NB4 (cell line): ENCODE results near the gene GBA3.

Source experiments
- CTCF ChIP-seq: IDR thresholded peaks from one replicate; pipeline ENCODE4 v1.5.1; 2012; ENCODE audit warnings: low read depth, low read length
- MAX ChIP-seq: IDR thresholded peaks from 2 replicates; pipeline ENCODE4 v1.6.1; 2011; ENCODE audit warnings: low read depth, low read length
- POLR2A ChIP-seq: IDR thresholded peaks from 2 replicates; pipeline ENCODE4 v1.6.1; 2011; ENCODE audit warnings: mild to moderate bottlenecking; ENCODE audit not compliant: insufficient read length; ENCODE audit errors: extremely low read depth

GRCh38 chr4:22678940-22679854 lies 13.5 kb upstream of the GBA3 start:
- TF ChIP-seq CTCF (no peak), POLR2A (no peak), MAX (no peak)
